Raji (cell line): ENCODE results near the gene DPCD.

Source experiments
- POLR2A ChIP-seq: IDR thresholded peaks from 2 replicates; pipeline ENCODE4 v1.6.1; 2011; ENCODE audit warnings: low read depth, low read length, control low read depth; ENCODE audit not compliant: insufficient read depth

Gene DPCD

GRCh38 chr10:101563497-101564040, 24.6 kb upstream of the DPCD start:
- no peak for TF ChIP-seq POLR2A

- TF ChIP-seq POLR2A, result no peak
These were observed 23.6 kb upstream of the DPCD start for GRCh38 chr10:101564490-101564991.

GRCh38 chr10:101565370-101565900, 22.7 kb upstream of the DPCD start:
- no peak for TF ChIP-seq POLR2A

GRCh38 chr10:101565936-101566332, 22.2 kb upstream of the DPCD start:
- no peak for TF ChIP-seq POLR2A

DNA sequence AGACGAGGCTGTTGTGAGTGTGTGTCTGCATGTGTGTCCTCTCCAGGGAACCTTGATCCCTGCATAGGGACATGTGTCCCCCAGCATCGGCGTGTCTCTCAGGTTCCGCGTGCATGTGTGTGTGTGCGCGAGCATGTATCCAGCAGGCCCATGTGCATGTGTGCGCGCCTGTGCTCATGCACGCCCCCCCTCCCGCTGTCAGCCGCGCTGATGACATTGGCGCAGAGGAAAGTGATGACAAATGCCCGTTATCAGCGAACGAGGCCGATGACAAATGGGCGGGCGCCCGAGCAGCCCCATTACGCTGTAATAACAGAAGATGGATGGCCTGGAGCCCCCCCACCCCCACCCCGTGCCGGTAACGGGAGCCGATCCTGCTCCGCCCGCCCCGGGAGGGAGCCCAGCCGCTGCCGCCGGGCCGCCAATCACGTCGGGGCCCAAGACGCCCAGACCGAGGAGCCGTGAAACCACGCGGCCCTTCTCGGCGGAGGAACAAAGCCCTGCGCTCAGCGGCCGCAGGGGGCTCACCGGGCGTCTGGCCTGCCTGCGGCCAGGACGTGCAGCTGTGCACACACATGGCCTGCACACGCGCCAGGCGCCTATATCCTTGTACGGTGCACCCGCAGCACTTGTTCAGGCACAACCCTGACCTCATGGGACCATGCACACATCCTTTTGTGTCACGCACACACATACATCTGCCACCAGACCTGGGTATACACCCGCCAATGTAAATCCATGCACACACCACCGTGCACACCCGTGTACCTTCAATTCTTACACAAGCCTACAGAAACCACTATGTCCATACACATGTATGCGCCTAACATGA, 21.6 kb upstream of the DPCD start:
- TF ChIP-seq POLR2A, result no peak

GRCh38 chr10:101567165-101568006, 20.7 kb upstream of the DPCD start:
- TF ChIP-seq POLR2A, result no peak

- no peak for TF ChIP-seq POLR2A
These were observed 19.9 kb upstream of the DPCD start for GRCh38 chr10:101568054-101568745.

DNA sequence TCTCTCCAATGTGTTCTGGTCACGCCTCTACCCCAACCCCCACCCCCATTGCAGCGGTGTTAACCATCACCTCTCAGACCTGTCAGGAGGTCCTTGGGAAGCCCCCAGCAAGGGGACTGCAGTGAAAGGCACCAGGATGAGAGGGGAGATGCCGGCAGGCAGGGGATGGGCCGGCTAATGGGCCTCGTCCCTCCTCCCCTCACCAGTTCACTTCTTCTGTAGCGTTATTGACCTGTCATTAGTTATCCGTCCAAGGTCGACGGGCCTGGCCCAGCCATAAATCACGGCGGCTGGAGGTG, 18.8 kb upstream of the DPCD start:
- no peak for TF ChIP-seq POLR2A

GRCh38 chr10:101569622-101570427, 18.3 kb upstream of the DPCD start:
- no peak for TF ChIP-seq POLR2A

- no peak for TF ChIP-seq POLR2A
These were observed 17.5 kb upstream of the DPCD start for GRCh38 chr10:101570428-101571270.

GRCh38 chr10:101571271-101571925, 16.7 kb upstream of the DPCD start:
- TF ChIP-seq POLR2A, result no peak

DNA sequence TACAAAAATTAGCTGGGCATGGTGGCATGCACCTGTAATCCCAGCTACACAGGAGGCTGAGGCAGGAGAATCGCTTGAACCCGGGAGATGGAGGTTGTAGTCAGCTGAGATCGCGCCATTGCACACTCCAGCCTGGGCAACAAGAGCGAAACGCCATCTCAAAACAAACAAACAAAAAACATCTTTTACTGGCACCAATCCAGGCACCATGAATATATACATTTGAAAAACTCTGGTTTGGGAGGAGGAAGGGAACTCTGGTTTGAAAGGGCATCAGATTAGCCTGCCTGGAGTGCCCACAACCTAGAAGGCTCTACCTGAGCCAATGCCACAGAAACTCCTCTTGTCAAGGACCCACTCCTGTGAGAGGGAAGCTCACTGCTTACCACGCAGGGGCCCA, 16.0 kb upstream of the DPCD start:
- TF ChIP-seq POLR2A, result no peak

- TF ChIP-seq POLR2A, result no peak
These were observed 15.3 kb upstream of the DPCD start for GRCh38 chr10:101572785-101573184.
